Kasumi-1 (cell line): ENCODE results near the gene C1QTNF8.

Experiments used
- DNase-seq, 2 experiments: peaks; one replicate each; lab custom pipeline; 2025; lab: John Stamatoyannopoulos, UW

The C1QTNF8 gene

GRCh38 chr16:1077877-1078578 is 18.0 kb downstream of the C1QTNF8 start:
- no peak for DNase-seq

GRCh38 chr16:1076801-1077576 is 19.1 kb downstream of the C1QTNF8 start:
- DNase-seq: no peak

- DNase-seq: no peak
Observed at GRCh38 chr16:1075546-1075945, 20.5 kb downstream of the C1QTNF8 start.

- DNase-seq: no peak
Observed at GRCh38 chr16:1074379-1074649, 21.7 kb downstream of the C1QTNF8 start.

GRCh38 chr16:1073566-1074378 is 22.3 kb downstream of the C1QTNF8 start:
- no peak for DNase-seq

- no peak for DNase-seq
Observed at GRCh38 chr16:1073262-1073558, 22.8 kb downstream of the C1QTNF8 start.

- DNase-seq: no peak
Observed at GRCh38 chr16:1072526-1073261, 23.4 kb downstream of the C1QTNF8 start, which contains the start of gene SSTR5. Gene SSTR5 (plus strand): TSS chr16:1072747. CDS start chr16:1078869, 6,122 bp downstream.

GRCh38 chr16:1071561-1072225 is 24.4 kb downstream of the C1QTNF8 start:
- no peak for DNase-seq

- no peak for DNase-seq
Observed at GRCh38 chr16:1070864-1071408, 25.1 kb downstream of the C1QTNF8 start.

- DNase-seq: no peak
Observed at GRCh38 chr16:1070084-1070863, 25.8 kb downstream of the C1QTNF8 start.

GRCh38 chr16:1069154-1069553 is 26.9 kb downstream of the C1QTNF8 start:
- no peak for DNase-seq

GRCh38 chr16:1068451-1068850 is 27.6 kb downstream of the C1QTNF8 start:
- no peak for DNase-seq

- DNase-seq: no peak
Observed at GRCh38 chr16:1067629-1068028, 28.4 kb downstream of the C1QTNF8 start.

GRCh38 chr16:1066584-1067172 is 29.4 kb downstream of the C1QTNF8 start:
- DNase-seq: no peak

GRCh38 chr16:1065469-1066128 is 30.4 kb downstream of the C1QTNF8 start:
- no peak for DNase-seq

- no peak for DNase-seq
Observed at GRCh38 chr16:1063728-1064127, 32.3 kb downstream of the C1QTNF8 start.

- DNase-seq: no peak
Observed at GRCh38 chr16:1062895-1063294, 33.1 kb downstream of the C1QTNF8 start.

- DNase-seq: no peak
Observed at GRCh38 chr16:1061769-1062505, 34.1 kb downstream of the C1QTNF8 start.
